ENCODE measurements around the gene COX19.
A peak's percentile ranks its signal among the peaks of the same experiment; 100 is the strongest.
"Not testable (repeated sequence)": the region's sequence is repeated elsewhere in the genome, so short reads cannot be mapped to it uniquely, and the experiment has no call there.

The COX19 gene

GRCh38 chr7:944744-945143, 30.6 kb downstream of the COX19 start:
- no peak for DNase-seq (ENCODE audit: low read depth)

DNA sequence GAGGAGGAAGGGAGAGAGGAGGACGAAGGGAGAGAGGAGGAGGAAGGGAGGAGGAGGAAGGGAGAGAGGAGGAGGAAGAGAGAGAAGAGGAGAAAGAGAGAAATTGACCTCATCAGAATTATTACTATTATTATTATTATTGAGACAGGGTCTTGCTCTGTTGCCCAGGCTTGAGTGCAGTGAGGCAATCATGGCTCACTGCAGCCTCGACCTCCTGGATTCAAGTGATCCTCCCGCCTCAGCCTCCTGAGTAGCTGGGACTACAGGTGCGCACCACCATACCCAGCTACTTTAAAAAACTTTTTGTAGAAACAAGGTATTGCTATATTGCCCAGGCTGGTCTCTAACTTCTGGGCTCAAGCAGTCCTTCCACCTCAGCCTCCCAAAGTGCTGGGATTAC, 31.6 kb downstream of the COX19 start:
- DNase-seq (ENCODE audit: low read depth) = not testable (repeated sequence)

DNA sequence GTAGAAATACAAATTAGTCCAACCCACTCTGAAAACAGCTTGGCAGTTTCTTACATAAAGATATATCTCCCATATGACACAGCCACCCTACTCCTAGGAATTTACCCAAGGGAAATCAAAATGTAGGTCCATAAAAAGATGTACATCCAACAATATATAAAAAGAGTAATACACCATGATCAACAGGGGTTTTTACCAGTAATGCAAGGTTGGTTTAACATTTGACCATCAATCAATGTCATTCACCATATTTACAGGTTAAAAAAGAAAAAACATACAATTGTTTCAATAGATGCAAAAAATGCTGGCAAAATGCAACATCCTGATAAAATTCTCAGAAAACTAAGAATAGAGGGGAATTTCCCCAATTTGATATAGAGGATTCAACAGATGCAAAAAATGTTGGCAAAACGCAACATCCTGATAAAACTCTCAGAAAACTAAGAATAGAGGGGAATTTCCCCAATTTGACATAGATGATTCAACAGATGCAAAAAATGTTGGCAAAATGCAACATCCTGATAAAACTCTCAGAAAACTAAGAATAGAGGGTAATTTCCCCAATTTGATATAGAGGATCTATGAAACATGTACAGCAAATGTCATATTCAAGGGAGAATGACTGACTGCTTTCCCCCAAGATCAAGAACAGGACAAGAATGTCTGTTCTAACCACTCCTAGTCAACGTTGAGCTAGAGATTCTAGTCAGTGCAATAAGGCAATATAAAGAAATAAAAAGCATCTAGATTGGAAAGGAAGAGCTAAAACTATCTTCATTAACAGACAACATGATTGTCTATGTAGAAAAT, 34.5 kb downstream of the COX19 start:
- DNase-seq (ENCODE audit: low read depth) = no peak

DNA sequence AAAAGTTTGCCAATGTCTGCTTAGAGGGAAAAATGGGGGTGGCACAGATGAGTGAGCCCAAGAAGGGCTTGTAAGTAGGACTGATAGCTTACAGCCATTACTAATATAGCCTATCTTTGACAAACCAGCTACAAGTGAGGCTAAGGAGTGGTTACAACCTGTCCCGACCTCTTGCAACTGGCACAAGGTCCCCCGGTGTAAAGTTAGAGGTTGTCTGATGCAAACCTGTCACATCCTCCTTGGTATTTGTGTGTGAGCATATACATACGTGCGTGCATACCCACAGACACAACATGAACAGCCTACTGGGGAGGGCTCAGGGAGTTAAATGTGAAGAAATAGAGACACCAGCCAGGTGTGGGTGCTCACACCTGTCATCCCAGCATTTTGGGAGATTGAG, 35.5 kb downstream of the COX19 start:
- DNase-seq (ENCODE audit: low read depth) = no peak

DNA sequence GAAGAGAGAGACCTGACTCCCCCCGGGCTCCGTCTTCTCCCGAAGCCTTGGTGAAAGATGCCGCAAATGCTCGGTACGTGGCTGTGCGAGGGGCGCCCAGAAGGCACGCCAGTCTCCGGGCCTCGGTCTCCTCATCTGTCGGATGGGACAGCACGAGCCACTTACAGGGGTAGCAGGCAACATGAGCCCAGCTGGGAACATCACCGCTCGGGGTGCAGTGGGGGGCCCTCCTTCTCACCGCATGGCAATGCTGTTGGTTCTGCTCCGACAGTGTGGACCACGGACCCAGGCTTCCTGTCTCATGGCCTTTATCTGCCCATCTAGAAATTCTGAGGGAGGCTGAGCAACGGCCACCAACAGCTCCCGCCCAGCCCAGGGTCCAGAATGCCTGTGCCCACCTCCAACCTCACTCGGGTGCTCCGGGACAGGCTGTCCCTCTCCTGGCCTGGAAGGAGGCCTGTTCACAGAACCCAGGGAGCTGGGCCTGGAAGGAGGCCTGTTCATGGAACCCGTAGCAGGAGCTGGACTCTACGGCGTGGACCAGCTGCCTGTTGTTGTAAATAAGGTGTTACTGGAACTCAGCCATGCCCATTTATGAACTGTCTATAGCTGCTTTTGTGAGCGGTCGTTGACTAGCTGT, 36.7 kb downstream of the COX19 start:
- no peak for DNase-seq (ENCODE audit: low read depth)

DNA sequence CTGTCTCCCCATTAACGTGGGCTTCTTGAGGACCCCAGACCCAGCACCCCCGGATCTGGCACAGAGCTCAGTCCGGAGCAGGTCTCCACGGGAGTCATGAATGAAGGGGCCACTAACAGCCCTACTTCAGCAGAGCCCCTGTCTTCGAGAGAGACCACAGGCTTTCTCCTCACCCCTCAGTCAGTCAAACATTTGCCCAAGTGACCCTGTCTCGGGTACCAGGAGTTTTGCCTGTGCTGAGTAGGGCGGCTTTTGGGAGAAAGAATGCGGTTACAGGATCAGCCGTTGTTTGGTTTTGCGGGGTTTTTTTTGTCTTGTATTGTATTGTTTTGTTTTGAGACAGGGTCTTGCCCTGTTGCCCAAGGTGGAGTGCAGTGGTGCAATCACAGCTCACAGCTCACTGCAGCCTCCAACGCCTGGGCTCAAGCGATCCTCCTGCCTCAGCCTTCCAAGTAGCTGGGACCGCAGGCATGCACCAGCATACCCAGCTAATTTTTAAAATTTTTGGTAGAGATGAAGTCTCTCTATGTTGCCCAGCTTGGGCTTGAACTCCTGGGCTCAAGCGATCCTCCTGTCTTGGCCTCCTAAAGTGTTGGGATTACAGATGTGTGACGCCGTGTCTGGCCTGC, 37.4 kb downstream of the COX19 start:
- DNase-seq (ENCODE audit: low read depth) = no peak

DNA sequence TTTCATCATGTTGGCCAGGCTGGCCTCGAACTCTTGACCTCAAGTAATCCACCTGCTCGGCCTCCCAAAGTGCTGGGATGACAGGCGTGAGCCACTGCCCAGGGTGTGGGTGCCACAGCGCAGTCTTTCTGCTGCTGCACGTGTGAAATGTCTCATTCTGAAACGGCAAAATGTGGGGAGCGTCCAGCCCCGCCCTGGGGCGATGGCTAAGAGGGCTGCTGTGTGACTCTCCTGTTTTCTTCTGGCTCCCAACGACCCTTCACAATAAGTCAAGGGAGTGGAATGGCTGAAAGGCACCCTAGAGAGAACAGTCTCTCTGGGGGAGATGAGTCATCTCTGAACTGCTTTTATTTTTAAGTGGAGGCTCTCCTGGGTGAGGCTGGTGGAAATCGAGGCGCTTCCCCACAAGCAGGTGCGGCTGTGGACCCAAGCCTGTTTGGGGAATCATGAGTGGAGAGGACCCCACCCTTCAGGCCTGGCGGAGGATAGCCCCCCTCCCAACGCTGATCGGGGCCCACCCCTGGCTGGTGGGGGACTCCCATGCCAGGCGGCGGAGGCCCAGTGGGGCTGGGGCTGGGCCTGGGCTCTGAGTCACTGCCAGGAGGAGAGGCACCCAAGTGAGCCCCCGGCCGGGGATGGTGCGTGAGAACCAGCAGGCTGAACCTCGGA, 38.8 kb downstream of the COX19 start:
- no peak for DNase-seq (ENCODE audit: low read depth)

- DNase-seq (ENCODE audit: low read depth) = no peak
Measured at GRCh38 chr7:935874-936385, 39.4 kb downstream of the COX19 start.

DNA sequence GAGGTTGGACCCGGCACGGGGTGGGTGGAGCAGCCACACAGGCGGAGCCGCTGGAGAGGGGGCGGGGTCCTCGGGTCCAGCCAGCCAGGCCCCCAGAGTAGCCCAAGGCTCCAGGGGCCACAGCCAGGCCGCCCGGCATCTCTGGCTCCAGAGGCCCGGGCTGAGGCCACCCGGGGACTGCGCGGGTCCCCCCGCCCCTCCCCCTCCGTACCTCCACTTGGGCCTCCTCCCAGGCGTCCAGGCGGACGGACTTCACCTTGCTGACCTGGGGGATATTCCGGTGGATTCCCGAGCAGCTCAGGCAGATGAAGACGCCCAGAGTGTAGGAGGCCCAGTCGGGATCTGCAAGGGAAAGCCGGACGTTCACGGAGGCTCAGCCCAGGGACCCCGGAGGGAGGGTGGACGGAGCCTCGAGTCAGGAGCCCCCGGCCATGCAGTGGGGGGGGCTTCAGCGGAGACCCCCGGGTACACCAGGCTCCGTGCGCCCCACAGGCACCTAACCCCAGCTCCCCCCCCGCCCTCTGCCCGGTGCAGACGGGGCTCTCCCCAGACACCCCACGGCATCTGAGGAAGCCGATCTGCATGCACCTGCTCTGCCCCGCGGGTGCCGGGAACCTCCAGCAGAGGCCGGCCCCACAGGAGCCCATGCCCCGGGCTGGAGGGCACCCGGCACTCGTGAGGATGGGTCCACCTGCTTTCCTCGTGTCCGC, 40.0 kb downstream of the COX19 start:
- DNase-seq (ENCODE audit: low read depth) = no peak

GRCh38 chr7:934469-935163, 40.7 kb downstream of the COX19 start:
- DNase-seq (ENCODE audit: low read depth) = no peak

- no peak for DNase-seq (ENCODE audit: low read depth)
Measured at GRCh38 chr7:932651-932975, 42.7 kb downstream of the COX19 start.

DNA sequence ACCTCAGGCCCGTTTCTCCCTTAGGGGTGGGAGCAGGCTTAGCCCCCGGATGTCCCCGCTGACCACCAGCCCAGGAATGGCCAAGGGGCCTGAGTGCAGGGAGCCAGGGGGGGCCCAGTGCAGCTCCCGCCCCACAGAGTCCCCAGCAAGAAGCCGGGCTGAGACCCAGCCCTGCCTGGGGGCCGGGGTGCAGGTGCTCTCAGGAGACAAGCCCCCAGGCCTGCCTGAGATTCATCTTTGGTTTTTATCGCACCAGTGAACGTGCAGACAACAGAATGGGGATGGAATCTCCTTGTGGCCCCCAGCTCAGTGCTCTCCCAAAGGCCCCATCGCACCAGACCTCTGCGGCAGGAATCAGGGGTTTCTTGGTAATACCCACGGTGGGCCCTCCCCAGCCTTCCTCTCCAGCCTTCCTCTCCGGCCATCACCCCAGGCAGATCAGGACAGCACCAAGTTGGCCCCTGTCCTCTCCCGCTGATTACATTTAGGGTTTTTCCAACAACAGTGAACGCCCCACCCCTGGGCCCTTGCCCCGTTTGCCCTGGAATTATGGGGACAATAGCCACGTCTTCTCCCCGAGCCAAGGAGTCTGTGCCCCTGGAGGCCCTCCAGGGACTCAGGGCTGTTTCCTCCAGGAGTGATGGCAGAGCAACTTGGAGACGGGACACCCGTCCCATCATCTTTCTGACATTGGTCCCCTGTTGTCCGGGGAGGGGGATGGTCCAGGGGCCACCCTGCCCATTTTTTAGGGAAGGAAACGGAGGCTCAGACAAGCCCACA, 43.3 kb downstream of the COX19 start:
- DNase-seq (ENCODE audit: low read depth) = no peak

DNA sequence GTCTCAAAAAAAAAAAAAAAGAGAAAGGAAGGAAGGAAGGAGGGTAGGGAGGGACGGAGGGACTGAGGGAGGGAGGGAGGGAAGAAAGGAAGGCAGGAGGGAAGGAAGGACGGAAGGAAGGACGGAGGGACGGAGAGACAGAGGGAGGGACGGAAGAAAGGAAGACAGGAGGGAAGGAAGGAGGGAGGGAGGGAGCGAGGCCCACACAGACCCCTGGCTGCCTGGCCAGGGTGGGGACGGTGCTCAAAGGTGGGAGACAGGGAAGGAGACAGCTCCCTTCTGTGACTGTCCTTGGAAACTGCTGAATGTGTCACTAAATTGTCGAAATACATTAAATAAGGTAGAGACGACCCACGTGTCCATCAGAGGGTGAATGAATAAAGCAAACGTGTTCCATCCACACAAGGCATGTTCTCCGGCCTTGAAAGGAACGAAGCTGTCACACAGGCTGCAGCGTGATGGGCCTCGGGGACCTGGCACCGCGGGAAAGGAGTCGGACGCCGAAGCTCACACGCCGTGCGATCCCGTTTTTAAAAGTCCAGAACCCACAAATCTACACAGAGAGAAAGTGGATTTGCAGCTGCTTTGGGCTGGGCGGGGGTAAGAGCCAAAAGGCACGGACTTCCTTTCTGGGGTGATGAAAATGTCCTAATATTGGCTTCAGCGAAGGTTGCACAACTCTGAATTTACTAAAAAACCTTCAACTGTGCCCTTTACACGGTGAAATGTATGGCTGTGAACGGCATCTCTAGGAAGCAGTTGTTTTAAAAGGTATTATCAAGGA, 44.2 kb downstream of the COX19 start:
- no peak for DNase-seq (ENCODE audit: low read depth)

GRCh38 chr7:929311-929711, 46.0 kb downstream of the COX19 start:
- DNase-seq (ENCODE audit: low read depth) = no peak

GRCh38 chr7:927031-927671, 48.2 kb downstream of the COX19 start:
- DNase-seq (ENCODE audit: low read depth) = no peak

- no peak for DNase-seq (ENCODE audit: low read depth)
Measured at GRCh38 chr7:926061-927030, 49.0 kb downstream of the COX19 start.

DNA sequence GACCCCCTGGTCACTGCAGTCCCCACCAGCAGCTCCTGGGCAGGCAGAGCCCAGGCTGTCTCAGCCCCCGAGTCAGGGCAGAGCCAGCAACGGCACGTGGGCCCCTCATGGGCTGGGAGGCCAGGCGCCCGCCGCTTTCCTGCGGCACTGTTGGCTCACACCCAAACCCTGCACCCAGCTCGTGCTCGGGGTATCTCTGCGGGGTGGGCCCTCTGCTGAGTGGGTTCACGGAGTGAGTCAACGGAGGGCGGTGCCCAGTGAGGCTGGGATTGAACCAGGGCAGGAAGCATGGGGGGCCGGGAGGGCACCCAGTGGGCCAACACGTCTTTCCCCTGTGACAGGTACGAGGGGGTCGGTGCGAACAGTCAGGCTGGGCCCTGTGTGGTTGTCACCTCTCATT, 49.7 kb downstream of the COX19 start:
- peak; percentile 84 for DNase-seq (ENCODE audit: low read depth)

Data from activated gamma-delta T cell treated with anti-CD3 and anti-CD28 coated beads, Interleukin-2, amount 50 U/mL, for 16 hours (primary cell).